Measurements from ENCODE around the gene ZNF100.

DNA sequence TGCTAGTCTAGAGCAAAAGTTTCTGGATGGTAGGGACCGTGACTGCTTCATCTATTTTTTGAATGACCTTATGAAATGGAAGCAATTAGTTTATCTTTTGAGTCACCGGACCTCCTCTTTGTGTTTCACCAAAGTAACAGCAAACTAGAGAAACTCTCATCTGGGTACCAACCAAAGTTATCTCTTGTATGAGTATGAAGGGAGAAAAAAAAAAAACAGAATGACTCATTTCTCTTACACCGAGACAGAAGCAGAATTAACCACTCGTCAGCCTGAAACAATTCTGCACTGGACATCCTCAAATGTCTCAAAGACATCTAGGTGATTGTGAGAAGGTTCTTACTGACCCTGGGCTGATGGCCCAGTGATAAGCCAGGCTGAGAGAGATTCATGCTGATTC lies 18.3 kb downstream of the ZNF100 start:
- TF ChIP-seq, protein P1, sequence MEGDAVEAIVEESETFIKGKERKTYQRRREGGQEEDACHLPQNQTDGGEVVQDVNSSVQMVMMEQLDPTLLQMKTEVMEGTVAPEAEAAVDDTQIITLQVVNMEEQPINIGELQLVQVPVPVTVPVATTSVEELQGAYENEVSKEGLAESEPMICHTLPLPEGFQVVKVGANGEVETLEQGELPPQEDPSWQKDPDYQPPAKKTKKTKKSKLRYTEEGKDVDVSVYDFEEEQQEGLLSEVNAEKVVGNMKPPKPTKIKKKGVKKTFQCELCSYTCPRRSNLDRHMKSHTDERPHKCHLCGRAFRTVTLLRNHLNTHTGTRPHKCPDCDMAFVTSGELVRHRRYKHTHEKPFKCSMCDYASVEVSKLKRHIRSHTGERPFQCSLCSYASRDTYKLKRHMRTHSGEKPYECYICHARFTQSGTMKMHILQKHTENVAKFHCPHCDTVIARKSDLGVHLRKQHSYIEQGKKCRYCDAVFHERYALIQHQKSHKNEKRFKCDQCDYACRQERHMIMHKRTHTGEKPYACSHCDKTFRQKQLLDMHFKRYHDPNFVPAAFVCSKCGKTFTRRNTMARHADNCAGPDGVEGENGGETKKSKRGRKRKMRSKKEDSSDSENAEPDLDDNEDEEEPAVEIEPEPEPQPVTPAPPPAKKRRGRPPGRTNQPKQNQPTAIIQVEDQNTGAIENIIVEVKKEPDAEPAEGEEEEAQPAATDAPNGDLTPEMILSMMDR (IDR thresholded peaks at IDR 0.05 in 4 of 5, conservative IDR thresholded peaks at IDR 0.05 in 1 of 5): no peak
- no peak for TF ChIP-seq POLR2A (IDR thresholded peaks at IDR 0.05)
